Pancreas (tissue), 10 donors: ENCODE results near the gene SLC38A4. TPM values are rescaled to one million over a fixed set of nuclear protein-coding genes. Genes with fewer than 3 reads are reported as not detected.

Source experiments
- ATAC-seq, 4 donors: fragments of 200-7000 bp; cut with Tn5 transposase; one replicate each; pipeline versions ENCODE4 v1.8.0 to v1.9.1; 2020; ENCODE audit warnings: mild to moderate bottlenecking in 4 of 4, moderate library complexity in 4 of 4
- DNase-seq, 6 donors: peaks; one replicate each; pipeline ENCODE4 v3.0.0-alpha.2; 2020
- FAIRE-seq: peaks from 2 replicates; lab custom pipeline; 2012; peaks lifted over from hg19 to GRCh38; lab: Jason Lieb, UNC
- H3K27ac ChIP-seq, 4 donors: fragments of 200-600 bp; sonication (generic); 1 replicate in 3 of 4; 2 replicates in 1 of 4; pipeline versions ENCODE4 v1.5.0 to v1.8.0; 2020
- H3K27me3 ChIP-seq, 4 donors: fragments of 200-600 bp; one replicate each; pipeline ENCODE4 v1.8.0; 2021
- H3K36me3 ChIP-seq, 3 donors: fragments of 200-600 bp; sonication (generic) in 1 of 3; one replicate each; pipeline versions ENCODE4 v1.5.0 to v1.8.0; 2020 to 2021
- H3K4me1 ChIP-seq, 3 donors: fragments of 200-600 bp; one replicate each; pipeline ENCODE4 v1.8.0; 2021
- H3K4me3 ChIP-seq, 4 donors: fragments of 200-600 bp; sonication (generic) in 2 of 4; one replicate each; pipeline versions ENCODE4 v1.5.0 to v1.8.0; 2020 to 2021
- H3K9me3 ChIP-seq, 4 donors: fragments of 200-600 bp; one replicate each; pipeline ENCODE4 v1.8.0; 2021
- WGBS, 2 donors: extraction: QIAGEN DNeasy Blood & Tissue Kit; methylation state at CpG; one replicate each; pipeline ENCODE4 v1.1.7; 2013; 5-methylcytosine and 5-hydroxymethylcytosine counted together
- intact Hi-C, 3 donors: fragments of 100-400 bp; cut with DNase I; formaldehyde crosslinking; loops; one replicate each; pipeline versions ENCODE4 v1.11.1 to v1.14.2; 2022
- polyA plus RNA-seq, 2 donors: library from polyadenylated mRNA; stranded (reverse); fragments of 200-250 nt; gene quantifications; one replicate each; pipeline ENCODE4 v1.2.3, GENCODE V29; 2013
- total RNA-seq, 6 donors: library from RNA; stranded (reverse); fragmentation: NEBNext Ultra II Directional in 4 of 6; extraction: Animal tissue kit (Norgen Biotek cat#: 25700) in 4 of 6; gene quantifications; one replicate each; pipeline versions ENCODE4 v1.2.1 to v1.2.4, GENCODE V29; 2021 to 2023
- TF ChIP-seq, protein P1 (sequence below), 4 donors: fragments of 200-600 bp; sonication (generic) in 3 of 4; IDR thresholded peaks; one replicate each; pipeline versions ENCODE4 v1.5.0 to v1.8.0; 2021; ENCODE audit warnings: antibody characterized with exemption in 4 of 4
- donor health status: healthy with polysubstance abuse.
- donor health status: DM: no; HTN: no; CAD: no; lungs with moderate emphysema.
- donor health status: DM: no; HTN: no; CAD: no.
- donor health status: control.
- donor health status: control.
- donor health status: Bipolar disorder and iron deficiency.
- donor health status: DM: yes; HTN: yes; CAD: no.
- donor health status: DM: no; HTN: no; CAD: no.
- donor health status: DM: no; HTN: no; CAD: no.
- donor health status: DM: yes; HTN: yes; CAD: no.

SLC38A4 gene
- total and polyA plus RNA-seq, 8 donors: 2.1 to 15.9 (median 6.3) TPM

DNA sequence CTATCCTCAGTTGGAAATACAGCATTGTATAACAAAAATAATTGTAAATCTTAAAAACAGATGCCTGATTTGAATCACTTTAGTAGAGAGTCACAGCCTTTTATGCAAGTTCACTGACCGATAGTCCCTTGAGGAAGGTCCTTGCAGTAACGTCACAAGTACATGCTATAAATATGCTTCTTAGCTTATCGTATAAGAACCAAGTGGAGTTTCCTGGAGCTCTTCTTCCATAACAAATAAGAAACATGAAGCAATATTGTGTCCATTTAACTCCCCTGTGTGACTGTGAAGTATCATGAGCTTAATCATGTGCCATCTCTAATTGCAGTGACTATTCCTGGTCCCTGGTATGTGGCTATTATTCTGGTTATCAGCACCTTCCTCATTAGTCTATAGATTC lies 107.9 kb downstream of the SLC38A4 start:
- Histone ChIP-seq H3K4me3 (no peak overlapping the region), H3K36me3 (no peaks in the 10 kb centered on the region), H3K4me1 (no peaks in the 10 kb centered on the region), H3K27ac (no peak overlapping the region), H3K27me3 (no peaks in the 10 kb centered on the region), H3K9me3 (no peaks in the 10 kb centered on the region)
- FAIRE-seq: no peak
- TF ChIP-seq, protein P1, sequence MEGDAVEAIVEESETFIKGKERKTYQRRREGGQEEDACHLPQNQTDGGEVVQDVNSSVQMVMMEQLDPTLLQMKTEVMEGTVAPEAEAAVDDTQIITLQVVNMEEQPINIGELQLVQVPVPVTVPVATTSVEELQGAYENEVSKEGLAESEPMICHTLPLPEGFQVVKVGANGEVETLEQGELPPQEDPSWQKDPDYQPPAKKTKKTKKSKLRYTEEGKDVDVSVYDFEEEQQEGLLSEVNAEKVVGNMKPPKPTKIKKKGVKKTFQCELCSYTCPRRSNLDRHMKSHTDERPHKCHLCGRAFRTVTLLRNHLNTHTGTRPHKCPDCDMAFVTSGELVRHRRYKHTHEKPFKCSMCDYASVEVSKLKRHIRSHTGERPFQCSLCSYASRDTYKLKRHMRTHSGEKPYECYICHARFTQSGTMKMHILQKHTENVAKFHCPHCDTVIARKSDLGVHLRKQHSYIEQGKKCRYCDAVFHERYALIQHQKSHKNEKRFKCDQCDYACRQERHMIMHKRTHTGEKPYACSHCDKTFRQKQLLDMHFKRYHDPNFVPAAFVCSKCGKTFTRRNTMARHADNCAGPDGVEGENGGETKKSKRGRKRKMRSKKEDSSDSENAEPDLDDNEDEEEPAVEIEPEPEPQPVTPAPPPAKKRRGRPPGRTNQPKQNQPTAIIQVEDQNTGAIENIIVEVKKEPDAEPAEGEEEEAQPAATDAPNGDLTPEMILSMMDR (IDR thresholded peaks at IDR 0.05): no peak
- intact Hi-C loops: no loop called here
- no peak for ATAC-seq
- DNase-seq: no peak
- 88 to 92% methylated on average over 3 of the region's 3 CpGs for WGBS, 2 donors

DNA sequence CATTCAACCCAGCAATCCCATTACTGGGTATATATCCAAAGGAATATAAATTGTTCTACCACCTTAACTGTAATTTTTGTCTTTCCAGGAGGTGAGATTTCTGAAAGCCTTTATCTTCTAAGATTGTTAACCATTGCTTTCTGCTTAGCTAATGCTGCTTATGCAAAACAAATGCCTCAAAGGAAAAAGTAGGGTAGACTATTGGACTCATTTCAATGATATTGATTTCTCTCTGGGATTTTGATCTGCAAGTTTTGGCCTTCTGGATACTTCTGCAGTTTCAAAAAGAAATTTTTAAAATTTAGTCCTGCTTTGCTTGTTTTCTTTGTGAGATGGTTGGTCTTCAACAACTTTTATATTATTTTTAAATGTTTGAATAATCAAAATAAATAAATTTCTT lies 108.6 kb downstream of the SLC38A4 start:
- no peak for ATAC-seq
- Histone ChIP-seq H3K4me1 (no peaks in the 10 kb centered on the region), H3K27me3 (no peaks in the 10 kb centered on the region), H3K4me3 (no peak overlapping the region), H3K27ac (no peak overlapping the region), H3K9me3 (no peaks in the 10 kb centered on the region), H3K36me3 (no peaks in the 10 kb centered on the region)
- FAIRE-seq: no peak
- DNase-seq: no peak
- TF ChIP-seq, protein P1 (IDR thresholded peaks at IDR 0.05): no peak
- intact Hi-C loops: no loop called here
